GM13976 (cell line): ENCODE results near the gene LRIG1.

ENCODE experiments used
- DNase-seq: peaks from one replicate; pipeline ENCODE4 v3.0.0; 2012; ENCODE audit warnings: low spot score
- in situ Hi-C: fragments of 300-500 bp; cut with MboI; formaldehyde crosslinking; loops from one replicate; pipeline ENCODE4 v1.12.0; 2022; ENCODE audit warnings: low sequenced_read_pairs, mixed read lengths, inconsistent platforms; ENCODE audit not compliant: unreplicated experiment
- TF ChIP-seq, protein P1 (sequence below): IDR thresholded peaks from 2 replicates; pipeline ENCODE4 v1.5.1; 2012; ENCODE audit warnings: borderline replicate concordance, mild to moderate bottlenecking; ENCODE audit not compliant: insufficient read depth; ENCODE audit errors: extremely low read depth, missing control alignments, control extremely low read depth

LRIG1 gene

DNA sequence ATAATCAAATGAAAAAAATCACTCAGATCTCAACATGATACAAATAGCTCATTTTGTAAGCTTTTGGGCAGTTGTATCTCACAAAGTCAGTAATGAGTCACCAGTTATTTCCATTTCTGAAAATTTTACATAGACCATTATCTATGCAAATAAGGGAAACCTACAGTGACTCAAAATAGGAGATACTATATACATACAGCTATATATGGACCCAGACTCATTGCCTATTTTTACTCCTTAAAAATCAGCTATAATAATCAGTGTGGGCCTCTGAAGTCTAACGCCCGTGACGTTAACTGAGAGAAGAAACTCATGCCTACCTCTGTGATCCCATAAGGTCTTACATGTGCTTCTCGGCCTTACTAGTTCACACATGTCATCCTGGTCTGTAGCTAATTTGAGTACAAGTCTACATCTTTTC is 31.6 kb downstream of the LRIG1 start:
- TF ChIP-seq, protein P1, sequence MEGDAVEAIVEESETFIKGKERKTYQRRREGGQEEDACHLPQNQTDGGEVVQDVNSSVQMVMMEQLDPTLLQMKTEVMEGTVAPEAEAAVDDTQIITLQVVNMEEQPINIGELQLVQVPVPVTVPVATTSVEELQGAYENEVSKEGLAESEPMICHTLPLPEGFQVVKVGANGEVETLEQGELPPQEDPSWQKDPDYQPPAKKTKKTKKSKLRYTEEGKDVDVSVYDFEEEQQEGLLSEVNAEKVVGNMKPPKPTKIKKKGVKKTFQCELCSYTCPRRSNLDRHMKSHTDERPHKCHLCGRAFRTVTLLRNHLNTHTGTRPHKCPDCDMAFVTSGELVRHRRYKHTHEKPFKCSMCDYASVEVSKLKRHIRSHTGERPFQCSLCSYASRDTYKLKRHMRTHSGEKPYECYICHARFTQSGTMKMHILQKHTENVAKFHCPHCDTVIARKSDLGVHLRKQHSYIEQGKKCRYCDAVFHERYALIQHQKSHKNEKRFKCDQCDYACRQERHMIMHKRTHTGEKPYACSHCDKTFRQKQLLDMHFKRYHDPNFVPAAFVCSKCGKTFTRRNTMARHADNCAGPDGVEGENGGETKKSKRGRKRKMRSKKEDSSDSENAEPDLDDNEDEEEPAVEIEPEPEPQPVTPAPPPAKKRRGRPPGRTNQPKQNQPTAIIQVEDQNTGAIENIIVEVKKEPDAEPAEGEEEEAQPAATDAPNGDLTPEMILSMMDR: no peak
- in situ Hi-C loops: no loop called here
- peak; percentile 68 for DNase-seq

DNA sequence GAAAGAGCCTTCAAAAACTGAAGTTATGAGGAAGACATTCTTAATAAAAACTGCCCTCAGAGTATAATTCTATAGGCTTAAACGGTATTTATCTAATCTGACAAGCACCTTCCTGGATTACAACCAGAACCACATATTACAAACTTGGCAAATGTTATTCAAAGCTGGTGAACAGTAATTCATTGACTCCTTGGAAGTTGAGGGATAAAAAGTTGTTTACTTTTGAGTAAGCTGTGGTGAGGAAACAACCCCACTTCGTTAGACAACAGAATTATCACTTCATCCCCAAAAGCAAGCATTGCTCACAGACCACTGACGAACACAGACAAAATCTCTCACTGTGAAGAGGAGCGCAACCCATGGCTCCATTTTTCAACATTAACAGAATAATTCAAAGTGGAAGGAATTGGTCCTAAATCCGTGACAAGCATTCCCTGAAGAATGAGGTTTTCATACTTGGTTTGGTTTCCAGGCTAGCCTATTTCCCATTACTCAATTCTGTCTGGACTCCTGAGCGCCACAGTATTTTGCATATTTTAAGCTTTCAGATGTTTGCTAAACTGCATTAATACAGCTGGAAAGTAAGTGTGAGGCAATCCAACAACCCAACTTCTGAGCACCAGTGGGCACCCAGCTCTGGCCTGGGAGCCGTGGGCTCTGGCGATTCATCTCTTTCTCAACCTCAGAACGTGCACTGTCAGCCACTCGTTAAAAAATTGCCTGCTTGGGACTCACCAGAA is 32.7 kb downstream of the LRIG1 start:
- TF ChIP-seq, protein P1: no peak
- DNase-seq: no peak
- in situ Hi-C loops: no loop called here

DNA sequence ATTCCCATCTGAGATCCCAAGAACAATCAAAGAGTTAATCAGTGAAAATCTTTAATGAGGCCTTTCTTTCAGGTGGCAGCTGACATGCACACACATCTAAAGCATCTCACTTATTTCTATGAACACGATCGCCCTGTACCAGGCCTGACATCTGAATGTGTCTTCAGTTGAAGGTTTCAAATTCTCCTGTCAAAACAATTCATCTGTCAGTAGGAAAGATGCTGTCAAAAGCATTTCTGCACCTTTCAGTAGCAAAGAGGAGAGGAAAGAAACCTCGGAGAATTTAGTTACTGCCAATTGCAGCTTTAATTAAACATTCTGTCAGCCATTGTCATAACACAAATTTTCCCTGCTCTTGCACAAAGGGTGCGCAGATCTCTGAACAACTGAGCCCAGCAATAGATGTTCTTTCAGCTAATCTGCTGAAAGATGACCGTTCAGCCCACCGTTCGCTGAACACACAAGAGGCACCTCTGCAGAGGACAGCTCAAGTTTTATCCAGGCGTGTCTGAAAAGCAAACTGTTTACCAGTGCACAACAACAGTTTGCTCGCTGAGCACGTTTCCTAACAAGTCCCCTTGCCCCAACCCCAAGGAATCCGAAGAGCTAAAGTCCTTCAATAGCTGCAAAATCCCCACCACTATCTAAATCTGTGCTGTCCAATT is 34.1 kb downstream of the LRIG1 start:
- TF ChIP-seq, protein P1: no peak
- in situ Hi-C loops: no loop called here
- no peak for DNase-seq

DNA sequence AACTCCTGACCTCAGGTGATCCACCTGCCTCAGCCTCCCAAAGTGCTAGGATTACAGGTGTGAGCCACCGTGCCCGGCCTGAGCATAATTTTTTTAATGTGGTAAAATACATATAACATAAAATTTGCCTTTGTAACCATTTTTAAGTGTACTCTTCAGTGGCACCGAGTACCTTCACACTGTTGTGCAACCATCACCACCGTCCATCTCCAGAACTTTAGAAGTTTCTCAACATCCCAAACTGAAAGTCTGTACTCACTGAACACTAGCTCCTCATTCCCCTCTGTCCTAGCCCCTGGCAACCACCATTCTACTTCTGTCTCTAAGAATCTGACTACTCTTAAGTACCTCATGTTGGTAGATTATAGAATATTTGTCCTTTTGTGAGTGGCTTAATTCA is 35.2 kb downstream of the LRIG1 start:
- in situ Hi-C loops: no loop called here
- DNase-seq: no peak
- TF ChIP-seq, protein P1: no peak

DNA sequence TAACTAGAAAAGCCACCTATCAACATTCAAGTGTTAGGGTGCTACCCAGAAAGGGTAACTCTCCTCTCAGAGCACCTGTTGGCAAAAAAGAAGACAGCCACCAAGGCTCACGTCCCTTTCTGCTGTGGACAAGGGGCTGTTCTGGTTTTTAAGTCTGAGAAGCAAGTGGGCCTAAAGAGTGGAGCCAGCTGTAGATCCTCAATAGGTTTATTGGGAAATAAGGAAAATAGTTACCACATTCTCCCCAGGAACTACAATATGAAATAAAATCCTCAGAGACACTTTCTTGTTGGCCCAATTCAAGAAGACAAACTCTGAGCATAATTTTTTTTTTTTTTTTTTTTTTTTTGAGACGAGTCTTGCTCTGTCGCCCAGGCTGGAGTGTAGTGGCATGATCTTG is 35.8 kb downstream of the LRIG1 start:
- in situ Hi-C loops: no loop called here
- TF ChIP-seq, protein P1: no peak
- no peak for DNase-seq

DNA sequence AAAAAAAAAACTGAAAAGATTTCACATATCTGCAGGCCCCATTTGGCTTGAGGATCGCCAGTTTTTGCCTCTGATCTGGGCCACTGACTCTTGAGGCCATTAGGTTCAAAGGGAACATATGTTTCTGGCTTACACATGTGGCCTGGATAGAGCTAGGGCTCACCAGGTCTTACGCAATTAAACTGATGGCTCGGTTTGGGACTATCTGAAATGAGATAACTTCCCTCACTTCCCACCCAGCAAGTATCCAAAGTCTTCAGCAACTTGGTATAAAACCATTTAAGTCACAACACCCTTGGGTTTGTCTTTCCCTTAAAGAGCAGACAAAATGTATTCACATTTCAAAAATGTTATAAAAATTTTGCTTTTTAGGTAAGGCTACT is 36.3 kb downstream of the LRIG1 start:
- DNase-seq: no peak
- TF ChIP-seq, protein P1: no peak
- in situ Hi-C loops: no loop called here
